OCI-LY3 (cell line): ENCODE data around the gene KIAA1328.

Experiments used
- CTCF ChIP-seq: fragments of 200-600, 300-600 bp; sonication (generic); IDR thresholded peaks from 2 replicates; pipeline ENCODE4 v1.5.1; 2014; ENCODE audit warnings: antibody characterized with exemption, low read length, low read depth
- EZH2phosphoT487 ChIP-seq: fragments of 200-600 bp; shearing (Covaris generic); IDR thresholded peaks from 2 replicates; pipeline ENCODE4 v1.6.1; 2018; ENCODE audit warnings: antibody characterized with exemption, mixed run types, low read depth

- TF ChIP-seq CTCF (no peak), EZH2phosphoT487 (no peak)
These were observed 76.6 kb downstream of the KIAA1328 start for GRCh38 chr18:36905571-36905970.
